Measurements from ENCODE around the gene SLIT1.
A peak's percentile ranks its signal among the peaks of the same experiment; 100 is the strongest.
"Not testable (repeated sequence)": the region's sequence is repeated elsewhere in the genome, so short reads cannot be mapped to it uniquely, and the experiment has no call there.

SLIT1 gene

GRCh38 chr10:97095701-97096260 is 90.0 kb downstream of the SLIT1 start:
- FAIRE-seq (no peak), DNase-seq (ENCODE audit: insufficient read length, low spot score) (no peak)
- TF ChIP-seq POLR2A (IDR thresholded peaks at IDR 0.05; ENCODE audit: low read depth, low read length), result no peak

GRCh38 chr10:97090644-97091043 is 95.1 kb downstream of the SLIT1 start:
- FAIRE-seq (no peak), DNase-seq (ENCODE audit: insufficient read length, low spot score) (no peak)
- TF ChIP-seq POLR2A (IDR thresholded peaks at IDR 0.05; ENCODE audit: low read depth, low read length), result no peak

- DNase-seq (ENCODE audit: insufficient read length, low spot score) (no peak), FAIRE-seq (no peak)
- TF ChIP-seq POLR2A (IDR thresholded peaks at IDR 0.05; ENCODE audit: low read depth, low read length), result no peak
Measured at GRCh38 chr10:97090035-97090434, 95.7 kb downstream of the SLIT1 start.

- no peak for DNase-seq (ENCODE audit: insufficient read length, low spot score)
- no peak for FAIRE-seq
Measured at GRCh38 chr10:97089209-97089870, 96.4 kb downstream of the SLIT1 start.

GRCh38 chr10:97087296-97087695 is 98.5 kb downstream of the SLIT1 start:
- FAIRE-seq (no peak), DNase-seq (ENCODE audit: insufficient read length, low spot score) (no peak)
- no peak for TF ChIP-seq POLR2A (IDR thresholded peaks at IDR 0.05; ENCODE audit: low read depth, low read length)

More at GRCh38 chr10:97089209-97089870, 96.4 kb downstream of the SLIT1 start:
- TF ChIP-seq POLR2A (IDR thresholded peaks at IDR 0.05; ENCODE audit: low read depth, low read length), result no peak

- FAIRE-seq (no peak), DNase-seq (ENCODE audit: insufficient read length, low spot score) (no peak)
- no peak for TF ChIP-seq POLR2A (IDR thresholded peaks at IDR 0.05; ENCODE audit: low read depth, low read length)
Measured at GRCh38 chr10:97086530-97086929, 99.2 kb downstream of the SLIT1 start.

GRCh38 chr10:97083228-97083829 is 102.4 kb downstream of the SLIT1 start:
- FAIRE-seq (no peak), DNase-seq (ENCODE audit: insufficient read length, low spot score) (no peak)
- no peak for TF ChIP-seq POLR2A (IDR thresholded peaks at IDR 0.05; ENCODE audit: low read depth, low read length)

- not testable (repeated sequence) for DNase-seq (ENCODE audit: insufficient read length, low spot score); FAIRE-seq
Measured at GRCh38 chr10:97082575-97082974, 103.2 kb downstream of the SLIT1 start.

GRCh38 chr10:97081621-97082235 is 104.0 kb downstream of the SLIT1 start:
- no peak for FAIRE-seq
- no peak for TF ChIP-seq POLR2A (IDR thresholded peaks at IDR 0.05; ENCODE audit: low read depth, low read length)
- DNase-seq (ENCODE audit: insufficient read length, low spot score), result peak; percentile 84

GRCh38 chr10:97080051-97080776 is 105.5 kb downstream of the SLIT1 start:
- DNase-seq (ENCODE audit: insufficient read length, low spot score) (no peak), FAIRE-seq (no peak)
- TF ChIP-seq POLR2A (IDR thresholded peaks at IDR 0.05; ENCODE audit: low read depth, low read length), result no peak

- FAIRE-seq, result no peak
- no peak for TF ChIP-seq POLR2A (IDR thresholded peaks at IDR 0.05; ENCODE audit: low read depth, low read length)
Measured at GRCh38 chr10:97079448-97079847, 106.3 kb downstream of the SLIT1 start.

GRCh38 chr10:97078938-97079445 is 106.8 kb downstream of the SLIT1 start:
- no peak for FAIRE-seq
- TF ChIP-seq POLR2A (IDR thresholded peaks at IDR 0.05; ENCODE audit: low read depth, low read length), result no peak

More at GRCh38 chr10:97079448-97079847, 106.3 kb downstream of the SLIT1 start:
- no peak for DNase-seq (ENCODE audit: insufficient read length, low spot score)

GRCh38 chr10:97078261-97078937 is 107.4 kb downstream of the SLIT1 start:
- FAIRE-seq (no peak), DNase-seq (ENCODE audit: insufficient read length, low spot score) (no peak)
- no peak for TF ChIP-seq POLR2A (IDR thresholded peaks at IDR 0.05; ENCODE audit: low read depth, low read length)

More at GRCh38 chr10:97078938-97079445, 106.8 kb downstream of the SLIT1 start:
- no peak for DNase-seq (ENCODE audit: insufficient read length, low spot score)
